ENCODE measurements around the gene ABR.

ABR gene

GRCh38 chr17:1224330-1224729, 44.5 kb upstream of the ABR start:
- H3K4me2 ChIP-seq (ENCODE audit: low read depth, low read length, poor library complexity, severe bottlenecking): no peak overlapping the region

DNA sequence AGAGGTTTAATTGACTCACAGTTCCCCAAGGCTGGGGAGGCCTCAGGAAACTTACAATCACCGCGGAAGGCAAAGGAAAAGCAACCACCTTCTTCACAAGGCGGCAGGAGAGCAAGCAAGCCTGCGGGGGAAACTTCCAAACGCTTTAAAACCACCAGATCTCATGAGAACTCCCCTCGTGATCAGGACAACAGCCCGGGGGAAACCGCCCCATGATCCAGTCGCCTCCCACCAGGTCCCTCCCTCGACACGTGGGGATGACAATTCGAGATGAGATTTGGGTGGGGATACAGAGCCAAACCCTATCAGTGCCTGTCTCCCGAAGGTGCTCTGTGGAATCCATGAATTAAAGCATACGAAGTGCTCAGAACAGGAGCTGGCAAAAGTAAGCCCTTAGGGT, 43.9 kb upstream of the ABR start:
- Histone ChIP-seq H4K20me1 (ENCODE audit: insufficient read depth, low read length, poor library complexity, severe bottlenecking) (no peaks in the 10 kb centered on the region), H3K4me1 (ENCODE audit: insufficient read depth, low read length, poor library complexity, severe bottlenecking) (no peaks in the 10 kb centered on the region)
- no peak for TF ChIP-seq EZH2phosphoT487 (IDR thresholded peaks at IDR 0.05; ENCODE audit: borderline replicate concordance)

More at GRCh38 chr17:1224330-1224729, 44.5 kb upstream of the ABR start:
- no peak overlapping the region for H2AFZ ChIP-seq (ENCODE audit: low read length)
- H3K9me3 ChIP-seq (ENCODE audit: insufficient read depth, low read depth, low read length): no peaks in the 10 kb centered on the region
- H3K9ac ChIP-seq (ENCODE audit: low read depth, low read length, poor library complexity, severe bottlenecking): no peak overlapping the region
- no peaks in the 10 kb centered on the region for H3K36me3 ChIP-seq (ENCODE audit: insufficient read depth, low read length)
- no peaks in the 10 kb centered on the region for H4K20me1 ChIP-seq (ENCODE audit: insufficient read depth, low read length, poor library complexity, severe bottlenecking)
- H3K79me2 ChIP-seq (ENCODE audit: insufficient read depth, low read length): no peaks in the 10 kb centered on the region
- H3K9me2 ChIP-seq (replicated peaks; ENCODE audit: low read depth, low read length): no peaks in the 10 kb centered on the region
- H3K4me3 ChIP-seq (ENCODE audit: low read length, poor library complexity, severe bottlenecking): no peak overlapping the region
- TF ChIP-seq, protein P1, sequence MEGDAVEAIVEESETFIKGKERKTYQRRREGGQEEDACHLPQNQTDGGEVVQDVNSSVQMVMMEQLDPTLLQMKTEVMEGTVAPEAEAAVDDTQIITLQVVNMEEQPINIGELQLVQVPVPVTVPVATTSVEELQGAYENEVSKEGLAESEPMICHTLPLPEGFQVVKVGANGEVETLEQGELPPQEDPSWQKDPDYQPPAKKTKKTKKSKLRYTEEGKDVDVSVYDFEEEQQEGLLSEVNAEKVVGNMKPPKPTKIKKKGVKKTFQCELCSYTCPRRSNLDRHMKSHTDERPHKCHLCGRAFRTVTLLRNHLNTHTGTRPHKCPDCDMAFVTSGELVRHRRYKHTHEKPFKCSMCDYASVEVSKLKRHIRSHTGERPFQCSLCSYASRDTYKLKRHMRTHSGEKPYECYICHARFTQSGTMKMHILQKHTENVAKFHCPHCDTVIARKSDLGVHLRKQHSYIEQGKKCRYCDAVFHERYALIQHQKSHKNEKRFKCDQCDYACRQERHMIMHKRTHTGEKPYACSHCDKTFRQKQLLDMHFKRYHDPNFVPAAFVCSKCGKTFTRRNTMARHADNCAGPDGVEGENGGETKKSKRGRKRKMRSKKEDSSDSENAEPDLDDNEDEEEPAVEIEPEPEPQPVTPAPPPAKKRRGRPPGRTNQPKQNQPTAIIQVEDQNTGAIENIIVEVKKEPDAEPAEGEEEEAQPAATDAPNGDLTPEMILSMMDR (conservative IDR thresholded peaks at IDR 0.05; ENCODE audit: low read length): no peak
- TF ChIP-seq EZH2phosphoT487 (IDR thresholded peaks at IDR 0.05; ENCODE audit: borderline replicate concordance): no peak
- no peaks in the 10 kb centered on the region for H3F3A ChIP-seq (ENCODE audit: low read depth)
- no peaks in the 10 kb centered on the region for H3K4me1 ChIP-seq (ENCODE audit: insufficient read depth, low read length, poor library complexity, severe bottlenecking)
- no peaks in the 10 kb centered on the region for H3K27me3 ChIP-seq (ENCODE audit: insufficient read depth, low read length, poor library complexity, severe bottlenecking)

DNA sequence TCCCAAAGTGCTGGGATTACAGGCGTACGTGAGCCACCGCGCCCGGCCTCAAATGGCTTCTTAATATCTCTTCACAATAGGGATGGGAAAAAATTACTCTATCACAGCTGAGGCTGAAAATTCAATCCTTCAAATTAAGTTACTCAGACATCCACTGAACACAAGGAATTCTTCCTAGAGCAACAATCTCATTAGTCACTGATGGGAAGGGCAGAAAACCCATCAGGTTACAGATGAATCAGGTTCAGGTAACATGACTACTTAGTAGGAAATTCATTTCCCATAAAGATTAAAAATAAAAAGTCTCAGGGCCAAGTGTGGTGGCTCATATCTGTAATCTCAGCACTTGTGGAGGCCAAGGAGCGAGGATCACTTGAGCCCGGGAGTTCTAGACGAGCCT, 42.5 kb upstream of the ABR start:
- TF ChIP-seq EZH2phosphoT487 (IDR thresholded peaks at IDR 0.05; ENCODE audit: borderline replicate concordance): no peak
- TF ChIP-seq, protein P1 (conservative IDR thresholded peaks at IDR 0.05; ENCODE audit: low read length): no peak
- no peaks in the 10 kb centered on the region for H3K79me2 ChIP-seq (ENCODE audit: insufficient read depth, low read length)
- no peak overlapping the region for H2AFZ ChIP-seq (ENCODE audit: low read length)
- no peaks in the 10 kb centered on the region for H3K9me2 ChIP-seq (replicated peaks; ENCODE audit: low read depth, low read length)
- H4K20me1 ChIP-seq (ENCODE audit: insufficient read depth, low read length, poor library complexity, severe bottlenecking): no peaks in the 10 kb centered on the region
- H3K9me3 ChIP-seq (ENCODE audit: insufficient read depth, low read depth, low read length): no peaks in the 10 kb centered on the region
- no peaks in the 10 kb centered on the region for H3F3A ChIP-seq (ENCODE audit: low read depth)
- H3K4me2 ChIP-seq (ENCODE audit: low read depth, low read length, poor library complexity, severe bottlenecking): no peak overlapping the region
- H3K4me1 ChIP-seq (ENCODE audit: insufficient read depth, low read length, poor library complexity, severe bottlenecking): no peaks in the 10 kb centered on the region
- H3K27me3 ChIP-seq (ENCODE audit: insufficient read depth, low read length, poor library complexity, severe bottlenecking): no peaks in the 10 kb centered on the region
- no peak overlapping the region for H3K9ac ChIP-seq (ENCODE audit: low read depth, low read length, poor library complexity, severe bottlenecking)
- H3K36me3 ChIP-seq (ENCODE audit: insufficient read depth, low read length): no peaks in the 10 kb centered on the region
- H3K4me3 ChIP-seq (ENCODE audit: low read length, poor library complexity, severe bottlenecking): no peak overlapping the region

More for the DNA sequence above, 43.9 kb upstream of the ABR start:
- H3K27me3 ChIP-seq (ENCODE audit: insufficient read depth, low read length, poor library complexity, severe bottlenecking): no peaks in the 10 kb centered on the region
- H3K9me3 ChIP-seq (ENCODE audit: insufficient read depth, low read depth, low read length): no peaks in the 10 kb centered on the region
- H3F3A ChIP-seq (ENCODE audit: low read depth): no peaks in the 10 kb centered on the region
- no peak overlapping the region for H3K4me2 ChIP-seq (ENCODE audit: low read depth, low read length, poor library complexity, severe bottlenecking)
- no peak overlapping the region for H3K9ac ChIP-seq (ENCODE audit: low read depth, low read length, poor library complexity, severe bottlenecking)
- H2AFZ ChIP-seq (ENCODE audit: low read length): no peak overlapping the region
- no peaks in the 10 kb centered on the region for H3K9me2 ChIP-seq (replicated peaks; ENCODE audit: low read depth, low read length)
- no peak overlapping the region for H3K4me3 ChIP-seq (ENCODE audit: low read length, poor library complexity, severe bottlenecking)
- H3K36me3 ChIP-seq (ENCODE audit: insufficient read depth, low read length): no peaks in the 10 kb centered on the region
- H3K79me2 ChIP-seq (ENCODE audit: insufficient read depth, low read length): no peaks in the 10 kb centered on the region

DNA sequence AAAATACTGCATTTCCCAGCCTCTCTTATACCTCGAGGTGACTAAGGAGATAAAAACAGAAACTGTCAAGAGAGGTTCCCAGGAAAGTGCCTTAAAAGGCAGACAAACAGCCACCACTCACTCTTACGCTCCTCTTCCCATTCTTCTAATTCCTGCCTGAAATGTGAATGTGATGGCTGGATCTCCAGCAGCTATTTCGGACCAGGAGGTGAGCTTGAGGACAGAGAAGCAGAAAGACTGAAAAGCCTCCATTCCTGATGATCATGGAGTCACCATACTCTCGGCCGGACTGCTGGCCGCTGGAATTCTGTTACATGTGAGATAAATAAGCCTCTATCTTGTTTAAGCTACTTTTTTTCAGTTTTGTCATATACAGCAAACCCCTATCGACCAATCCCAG, 41.4 kb upstream of the ABR start:
- H3K4me2 ChIP-seq (ENCODE audit: low read depth, low read length, poor library complexity, severe bottlenecking): no peak overlapping the region
- no peaks in the 10 kb centered on the region for H3F3A ChIP-seq (ENCODE audit: low read depth)
- no peak for TF ChIP-seq EZH2phosphoT487 (IDR thresholded peaks at IDR 0.05; ENCODE audit: borderline replicate concordance)
- TF ChIP-seq, protein P1 (conservative IDR thresholded peaks at IDR 0.05; ENCODE audit: low read length): no peak
- no peaks in the 10 kb centered on the region for H3K9me3 ChIP-seq (ENCODE audit: insufficient read depth, low read depth, low read length)
- no peaks in the 10 kb centered on the region for H3K4me1 ChIP-seq (ENCODE audit: insufficient read depth, low read length, poor library complexity, severe bottlenecking)
- no peak overlapping the region for H3K9ac ChIP-seq (ENCODE audit: low read depth, low read length, poor library complexity, severe bottlenecking)
- no peaks in the 10 kb centered on the region for H3K27me3 ChIP-seq (ENCODE audit: insufficient read depth, low read length, poor library complexity, severe bottlenecking)
- no peak overlapping the region for H2AFZ ChIP-seq (ENCODE audit: low read length)
- no peaks in the 10 kb centered on the region for H3K79me2 ChIP-seq (ENCODE audit: insufficient read depth, low read length)
- H4K20me1 ChIP-seq (ENCODE audit: insufficient read depth, low read length, poor library complexity, severe bottlenecking): no peaks in the 10 kb centered on the region
- H3K4me3 ChIP-seq (ENCODE audit: low read length, poor library complexity, severe bottlenecking): no peak overlapping the region
- no peaks in the 10 kb centered on the region for H3K9me2 ChIP-seq (replicated peaks; ENCODE audit: low read depth, low read length)
- no peaks in the 10 kb centered on the region for H3K36me3 ChIP-seq (ENCODE audit: insufficient read depth, low read length)

Data from Loucy (cell line).